LNCaP clone FGC (cell line): ENCODE measurements around the gene SYNJ2.

Experiments used
- DNase-seq: peaks from one replicate; pipeline ENCODE4 v3.0.0-alpha.2; 2011; ENCODE audit warnings: low read depth
- H3K4me3 ChIP-seq: 2 replicates; pipeline ENCODE4 v1.5.1; 2011; ENCODE audit warnings: mild to moderate bottlenecking, low read depth, low read length, control low read depth
- TF ChIP-seq, protein P1 (sequence below): IDR thresholded peaks from 2 replicates; pipeline ENCODE4 v1.5.1; 2012; ENCODE audit warnings: mild to moderate bottlenecking; ENCODE audit not compliant: control insufficient read depth, insufficient read depth; ENCODE audit errors: extremely low read depth

Gene SYNJ2

DNA sequence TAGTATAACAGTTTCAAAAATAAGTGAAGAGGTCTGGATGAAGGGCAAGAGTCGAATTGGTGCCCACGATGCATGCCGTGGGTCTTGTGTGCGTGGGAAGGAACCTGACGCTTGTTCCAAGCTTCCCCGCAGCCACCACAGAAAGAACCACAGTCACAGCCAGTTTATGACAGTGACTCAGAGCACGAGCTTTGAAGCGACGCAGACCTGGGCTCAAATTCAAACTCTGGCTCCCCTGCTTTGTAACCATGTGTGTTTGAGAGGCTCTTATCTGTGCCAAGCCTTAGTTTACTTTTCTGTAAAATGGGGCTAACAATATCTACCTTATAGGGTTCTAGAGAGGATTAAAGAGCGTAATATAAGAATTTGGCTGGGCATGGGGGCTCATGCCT, 65.5 kb downstream of the SYNJ2 start:
- DNase-seq, result no peak
- H3K4me3 ChIP-seq, result no peak overlapping the region
- TF ChIP-seq, protein P1, sequence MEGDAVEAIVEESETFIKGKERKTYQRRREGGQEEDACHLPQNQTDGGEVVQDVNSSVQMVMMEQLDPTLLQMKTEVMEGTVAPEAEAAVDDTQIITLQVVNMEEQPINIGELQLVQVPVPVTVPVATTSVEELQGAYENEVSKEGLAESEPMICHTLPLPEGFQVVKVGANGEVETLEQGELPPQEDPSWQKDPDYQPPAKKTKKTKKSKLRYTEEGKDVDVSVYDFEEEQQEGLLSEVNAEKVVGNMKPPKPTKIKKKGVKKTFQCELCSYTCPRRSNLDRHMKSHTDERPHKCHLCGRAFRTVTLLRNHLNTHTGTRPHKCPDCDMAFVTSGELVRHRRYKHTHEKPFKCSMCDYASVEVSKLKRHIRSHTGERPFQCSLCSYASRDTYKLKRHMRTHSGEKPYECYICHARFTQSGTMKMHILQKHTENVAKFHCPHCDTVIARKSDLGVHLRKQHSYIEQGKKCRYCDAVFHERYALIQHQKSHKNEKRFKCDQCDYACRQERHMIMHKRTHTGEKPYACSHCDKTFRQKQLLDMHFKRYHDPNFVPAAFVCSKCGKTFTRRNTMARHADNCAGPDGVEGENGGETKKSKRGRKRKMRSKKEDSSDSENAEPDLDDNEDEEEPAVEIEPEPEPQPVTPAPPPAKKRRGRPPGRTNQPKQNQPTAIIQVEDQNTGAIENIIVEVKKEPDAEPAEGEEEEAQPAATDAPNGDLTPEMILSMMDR, result no peak

DNA sequence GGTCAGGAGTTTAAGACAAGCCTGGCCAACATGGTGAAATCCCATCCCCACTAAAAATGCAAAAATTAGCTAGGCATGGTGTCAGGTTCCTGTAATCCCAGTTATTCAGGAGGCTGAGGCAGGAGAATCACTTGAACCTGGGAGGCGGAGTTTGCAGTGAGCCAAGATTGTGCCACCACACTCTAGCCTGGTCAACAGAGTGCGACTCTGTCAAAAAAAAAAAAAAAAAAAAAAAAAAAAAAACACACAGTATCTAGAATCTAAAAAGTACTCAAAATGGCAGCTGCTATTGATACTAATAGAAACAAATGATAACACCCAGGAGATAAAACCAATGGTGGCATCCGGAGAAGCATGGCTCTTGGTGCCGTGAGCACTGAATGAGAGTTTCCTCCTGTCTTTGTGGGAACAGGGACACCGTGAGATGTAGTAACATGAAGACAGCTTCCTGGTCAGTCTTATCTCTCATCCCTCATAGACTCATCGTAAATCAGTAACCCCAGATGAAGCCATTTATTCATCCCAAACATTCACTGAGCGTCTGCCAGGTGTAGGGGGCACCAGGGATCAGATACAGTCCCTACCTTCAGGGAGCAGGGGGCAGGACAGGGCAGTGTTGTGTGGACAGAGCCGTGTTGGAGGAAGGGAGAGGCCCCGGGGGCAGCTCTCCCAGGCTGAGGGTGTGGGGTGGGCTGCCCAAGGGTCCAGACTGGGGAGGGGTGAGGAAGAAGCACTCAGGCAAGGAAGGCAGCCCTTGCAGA, 66.1 kb downstream of the SYNJ2 start:
- H3K4me3 ChIP-seq, result no peak overlapping the region
- DNase-seq, result no peak
- TF ChIP-seq, protein P1, result no peak

DNA sequence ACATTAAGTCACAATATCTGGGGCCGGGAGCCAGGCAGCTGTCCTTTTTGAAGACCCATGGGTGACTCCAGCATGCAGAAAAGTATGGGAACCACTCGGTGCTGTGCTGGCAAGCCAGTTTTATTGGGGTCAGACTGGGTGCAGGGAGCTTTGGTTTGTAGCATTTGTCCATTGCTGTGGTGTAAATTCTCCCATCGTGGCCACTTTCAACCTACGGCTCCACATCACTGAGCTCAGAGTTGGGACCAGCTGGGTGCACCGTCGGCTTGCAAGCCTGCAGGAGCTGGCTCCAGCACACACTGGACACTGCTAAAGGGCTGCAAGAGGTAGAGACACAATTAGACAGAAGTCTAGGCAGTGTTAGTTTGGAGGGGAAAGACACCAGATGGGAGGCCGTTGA, 66.9 kb downstream of the SYNJ2 start:
- TF ChIP-seq, protein P1, result no peak
- no peak for DNase-seq
- no peak overlapping the region for H3K4me3 ChIP-seq

DNA sequence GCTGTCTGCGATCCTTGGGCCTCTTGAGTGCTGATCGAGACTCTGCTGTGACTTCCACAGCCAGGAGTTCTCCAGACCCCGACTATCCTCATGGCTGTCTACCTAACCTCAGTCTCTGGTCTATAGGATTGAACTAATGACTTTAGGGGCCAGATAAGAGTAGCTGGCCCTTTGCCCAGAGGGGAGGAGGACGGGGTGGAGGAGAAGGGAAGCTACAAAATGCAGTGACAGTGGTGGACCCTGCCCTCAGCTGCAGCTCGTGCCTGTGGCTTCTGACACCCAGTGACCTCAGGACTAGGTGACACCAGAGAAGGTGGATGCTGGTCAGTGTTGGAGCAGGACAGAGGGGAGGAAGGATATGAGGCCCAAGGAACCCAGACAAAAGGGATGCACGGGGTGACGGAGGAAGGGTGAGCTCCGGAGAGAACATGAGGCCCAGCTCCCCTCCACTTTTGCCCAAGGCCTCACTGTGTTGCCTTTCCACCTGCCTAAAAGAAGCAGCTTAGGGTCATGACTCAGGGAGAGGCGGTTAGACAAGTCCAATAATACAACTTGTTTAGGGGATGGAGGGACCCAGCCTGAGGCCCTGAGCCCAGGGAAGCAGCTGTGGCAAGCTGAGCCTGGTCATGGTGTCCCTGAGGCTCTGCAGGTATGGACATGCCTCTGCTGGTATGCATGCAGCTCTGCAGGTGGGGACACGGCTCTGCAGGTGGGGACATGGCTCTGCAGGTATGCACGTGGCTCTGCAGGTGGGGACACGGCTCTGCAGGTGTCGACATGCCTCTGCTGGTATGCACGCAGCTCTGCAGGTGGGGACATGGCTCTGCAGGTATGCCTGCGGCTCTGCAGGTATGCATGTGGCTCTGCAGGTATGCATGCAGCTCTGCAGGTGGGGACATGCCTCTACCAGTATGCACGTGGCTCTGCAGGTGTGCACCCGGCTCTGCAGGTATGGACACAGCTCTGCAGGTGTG, 67.7 kb downstream of the SYNJ2 start:
- DNase-seq, result no peak
- no peak overlapping the region for H3K4me3 ChIP-seq
- TF ChIP-seq, protein P1, result no peak

DNA sequence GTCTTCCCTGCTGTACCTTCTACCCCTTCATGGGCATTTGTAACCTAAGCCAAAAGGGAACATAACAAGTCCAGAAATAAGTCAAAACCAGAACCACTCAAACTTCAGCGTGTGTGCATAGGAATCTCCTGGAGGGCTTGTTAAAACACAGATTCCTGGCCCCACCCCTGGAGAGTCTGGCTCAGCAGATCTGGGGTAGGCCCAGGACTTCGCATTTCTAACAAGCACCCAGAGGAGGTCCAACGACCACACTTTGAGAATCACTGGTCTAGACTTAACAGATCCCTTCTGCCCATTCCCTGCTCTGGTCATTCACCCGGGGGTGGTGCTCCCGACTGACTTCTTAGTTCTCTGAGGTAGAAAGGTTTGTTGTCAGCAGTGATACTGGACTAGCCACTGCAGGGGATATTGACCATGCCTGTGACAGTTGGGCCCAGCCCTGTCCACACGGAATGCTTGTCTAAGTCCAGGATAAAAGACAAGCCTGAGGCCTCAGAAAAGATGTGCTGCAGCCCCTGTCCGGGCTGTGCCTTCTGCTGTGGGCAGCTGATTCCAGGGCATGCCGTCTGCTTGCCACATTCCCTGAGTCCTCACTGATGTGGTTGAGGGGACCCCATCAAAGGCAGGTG, 68.6 kb downstream of the SYNJ2 start:
- TF ChIP-seq, protein P1, result no peak
- H3K4me3 ChIP-seq, result no peak overlapping the region
- no peak for DNase-seq

DNA sequence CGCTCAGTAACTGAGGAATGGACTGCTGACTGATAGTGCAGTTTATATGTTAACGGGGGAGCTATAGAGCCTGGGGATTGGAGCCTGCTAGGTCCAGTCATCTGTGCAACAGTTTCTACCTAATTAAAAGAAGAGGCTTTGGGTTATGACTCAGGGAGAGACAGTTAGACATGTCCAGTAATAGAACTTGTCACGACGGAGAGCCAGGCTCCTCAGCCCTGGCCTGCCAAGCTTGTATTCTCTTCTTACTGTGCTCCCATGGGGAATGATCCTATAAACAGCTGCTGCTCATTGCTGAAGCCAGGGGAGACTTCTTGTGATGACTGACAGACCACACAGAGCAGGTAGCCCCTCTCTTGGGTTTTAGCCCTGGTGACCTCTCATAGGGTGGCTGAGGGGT, 69.3 kb downstream of the SYNJ2 start:
- no peak for DNase-seq
- TF ChIP-seq, protein P1, result no peak
- H3K4me3 ChIP-seq, result no peak overlapping the region
